GM06990 (cell line): ENCODE results near the gene RNU7-1.

Experiments
- DNase-seq: peaks from one replicate; pipeline ENCODE4 v3.0.0-alpha.2; 2011; ENCODE audit not compliant: insufficient read length; ENCODE audit errors: extremely low read depth
- H3K27me3 ChIP-seq: replicated peaks from 2 replicates; pipeline ENCODE4 v1.6.0; 2011; ENCODE audit warnings: low read length; ENCODE audit not compliant: control insufficient read depth, insufficient read depth
- H3K36me3 ChIP-seq: 2 replicates; pipeline ENCODE4 v1.5.1; 2011; ENCODE audit warnings: low read length; ENCODE audit not compliant: control insufficient read depth, insufficient read depth
- H3K4me3 ChIP-seq: replicated peaks from 2 replicates; pipeline ENCODE4 v1.5.1; 2011; ENCODE audit warnings: low read depth, mild to moderate bottlenecking, control low read depth, low read length
- TF ChIP-seq, protein P1 (sequence below): IDR thresholded peaks from 2 replicates; pipeline ENCODE4 v1.5.1; 2011; ENCODE audit warnings: low read length, control low read depth, mild to moderate bottlenecking, inconsistent platforms; ENCODE audit not compliant: insufficient read depth, poor library complexity, severe bottlenecking

RNU7-1 gene

DNA sequence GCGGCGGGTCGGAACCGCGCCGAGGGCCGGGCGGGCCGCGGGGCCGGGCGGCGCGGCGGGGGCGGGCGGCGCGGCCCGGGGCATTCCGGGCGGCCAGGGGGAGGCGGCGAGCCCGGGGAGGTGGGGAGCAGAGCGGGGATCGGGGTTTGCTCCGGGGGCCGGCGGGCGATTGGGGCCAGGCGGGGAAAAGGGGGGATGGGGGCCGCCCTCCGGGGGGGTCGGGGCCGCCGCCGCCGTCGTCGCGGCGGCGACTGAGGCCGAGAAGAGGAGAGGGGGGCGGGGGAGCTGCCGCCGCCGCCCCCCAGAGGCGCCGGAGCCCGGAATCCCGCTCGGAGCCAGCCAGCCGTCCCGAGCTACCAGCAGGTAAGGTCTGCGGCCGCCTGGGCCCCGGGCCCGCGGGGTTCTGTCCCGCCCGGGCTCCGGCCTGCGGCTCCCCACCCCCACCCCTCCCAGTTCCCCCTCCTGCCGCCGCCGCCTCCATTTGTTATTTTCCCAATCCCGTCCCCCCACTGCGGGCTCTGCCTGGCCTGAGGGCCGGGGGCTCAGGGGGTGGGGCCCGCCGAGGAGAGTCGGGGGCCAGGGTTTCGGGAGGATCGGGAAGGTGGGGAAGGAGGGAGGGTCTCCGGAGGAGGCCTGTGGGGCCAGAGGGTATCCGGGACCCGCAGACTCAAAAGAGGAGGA lies 15.5 kb upstream of the RNU7-1 start:
- no peaks in the 10 kb centered on the region for H3K27me3 ChIP-seq
- no peaks in the 10 kb centered on the region; the same call in 1 of the 2 replicates for H3K36me3 ChIP-seq
- TF ChIP-seq, protein P1, sequence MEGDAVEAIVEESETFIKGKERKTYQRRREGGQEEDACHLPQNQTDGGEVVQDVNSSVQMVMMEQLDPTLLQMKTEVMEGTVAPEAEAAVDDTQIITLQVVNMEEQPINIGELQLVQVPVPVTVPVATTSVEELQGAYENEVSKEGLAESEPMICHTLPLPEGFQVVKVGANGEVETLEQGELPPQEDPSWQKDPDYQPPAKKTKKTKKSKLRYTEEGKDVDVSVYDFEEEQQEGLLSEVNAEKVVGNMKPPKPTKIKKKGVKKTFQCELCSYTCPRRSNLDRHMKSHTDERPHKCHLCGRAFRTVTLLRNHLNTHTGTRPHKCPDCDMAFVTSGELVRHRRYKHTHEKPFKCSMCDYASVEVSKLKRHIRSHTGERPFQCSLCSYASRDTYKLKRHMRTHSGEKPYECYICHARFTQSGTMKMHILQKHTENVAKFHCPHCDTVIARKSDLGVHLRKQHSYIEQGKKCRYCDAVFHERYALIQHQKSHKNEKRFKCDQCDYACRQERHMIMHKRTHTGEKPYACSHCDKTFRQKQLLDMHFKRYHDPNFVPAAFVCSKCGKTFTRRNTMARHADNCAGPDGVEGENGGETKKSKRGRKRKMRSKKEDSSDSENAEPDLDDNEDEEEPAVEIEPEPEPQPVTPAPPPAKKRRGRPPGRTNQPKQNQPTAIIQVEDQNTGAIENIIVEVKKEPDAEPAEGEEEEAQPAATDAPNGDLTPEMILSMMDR: no peak
- no peak for DNase-seq
- H3K4me3 ChIP-seq: peak overlapping the region; percentile 89

DNA sequence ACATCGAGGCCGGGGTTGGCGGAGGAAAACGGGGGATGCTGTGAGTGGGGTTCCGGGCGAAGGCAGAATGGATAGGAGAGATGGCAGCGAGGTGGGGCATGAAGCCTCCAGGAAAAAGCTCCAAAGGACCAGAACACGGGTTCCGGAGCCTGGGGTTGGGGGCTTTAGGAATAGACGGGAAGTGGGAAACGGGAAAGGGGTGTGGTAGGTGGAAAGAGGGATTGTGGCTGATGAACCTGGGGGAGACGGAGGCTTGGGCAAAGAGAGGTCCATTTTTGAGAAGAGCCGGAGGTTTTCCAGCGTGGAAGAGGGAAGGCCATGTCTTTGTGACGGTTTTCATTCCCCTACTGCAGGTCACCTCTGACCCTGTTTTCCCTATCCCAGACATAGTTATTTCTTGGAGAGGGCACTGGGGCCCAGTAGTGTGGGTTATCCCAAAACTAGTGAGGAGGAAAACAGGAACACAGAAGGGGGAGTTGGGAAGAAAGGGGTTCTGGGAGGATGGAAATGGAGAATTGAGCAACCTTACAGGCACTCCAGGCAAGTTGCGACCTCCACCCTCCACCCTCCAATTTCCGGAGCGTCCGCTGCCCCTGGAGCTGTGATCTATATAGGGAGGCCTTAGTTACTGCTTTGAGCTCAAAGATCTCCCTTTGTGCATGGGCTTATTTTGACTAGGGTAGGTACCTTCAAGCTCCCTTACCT lies 14.8 kb upstream of the RNU7-1 start:
- DNase-seq: no peak
- no peaks in the 10 kb centered on the region for H3K27me3 ChIP-seq
- TF ChIP-seq, protein P1: no peak
- H3K36me3 ChIP-seq: no peaks in the 10 kb centered on the region; the same call in none of the 2 replicates
- H3K4me3 ChIP-seq: peak overlapping the region; percentile 89

DNA sequence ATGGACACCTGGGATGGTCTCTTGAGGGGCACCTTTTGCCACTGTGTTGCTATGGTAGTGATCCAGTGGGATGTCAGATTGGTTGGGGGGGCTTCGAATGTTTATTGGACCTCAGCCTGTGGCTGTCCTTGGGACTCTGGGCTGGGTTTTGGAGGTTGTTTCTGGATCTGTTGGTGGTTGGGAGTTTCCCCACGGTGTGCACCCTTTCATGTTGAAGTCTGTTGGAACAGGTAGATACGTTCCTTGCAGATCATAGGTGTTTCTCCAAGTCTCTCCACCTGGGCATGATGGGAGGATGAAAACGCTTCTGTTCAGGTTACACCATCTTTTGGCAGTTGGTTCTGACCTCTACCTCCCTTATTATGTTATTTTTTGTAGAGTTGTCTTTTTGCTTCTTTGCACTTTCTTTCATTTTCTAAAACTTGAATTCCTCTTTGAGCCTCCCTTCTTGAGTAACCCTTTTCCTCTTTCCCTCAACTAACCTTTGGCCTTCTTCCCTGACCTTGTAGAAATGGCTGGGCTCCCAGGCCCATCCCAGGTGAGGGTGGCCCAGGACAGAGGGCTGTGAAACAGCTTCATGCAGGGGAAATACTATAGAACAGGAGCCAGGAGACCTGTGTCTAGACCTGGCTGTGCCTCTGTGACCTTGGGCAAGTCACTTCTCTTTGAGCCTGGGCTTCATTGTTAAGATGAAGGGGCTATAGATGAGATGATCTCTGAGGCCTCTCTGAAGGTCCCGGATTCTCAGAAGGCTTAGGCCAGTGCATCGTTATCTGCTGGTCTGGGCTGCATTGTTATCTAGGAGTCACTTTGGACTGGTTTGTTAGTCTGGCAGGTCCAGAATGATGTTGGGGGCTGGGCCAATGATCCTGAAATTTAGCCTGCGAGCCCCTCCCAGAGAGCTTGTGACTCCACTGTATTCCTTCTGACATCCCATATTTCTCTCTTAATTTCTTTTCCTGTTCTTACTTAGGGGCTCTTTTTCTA lies 13.9 kb upstream of the RNU7-1 start:
- no peak for DNase-seq
- TF ChIP-seq, protein P1: no peak
- peaks cover 5% of the 10 kb centered on the region for H3K36me3 ChIP-seq
- no peaks in the 10 kb centered on the region for H3K27me3 ChIP-seq
- H3K4me3 ChIP-seq: peak overlapping the region; percentile 89; the same call in 1 of the 2 replicates

DNA sequence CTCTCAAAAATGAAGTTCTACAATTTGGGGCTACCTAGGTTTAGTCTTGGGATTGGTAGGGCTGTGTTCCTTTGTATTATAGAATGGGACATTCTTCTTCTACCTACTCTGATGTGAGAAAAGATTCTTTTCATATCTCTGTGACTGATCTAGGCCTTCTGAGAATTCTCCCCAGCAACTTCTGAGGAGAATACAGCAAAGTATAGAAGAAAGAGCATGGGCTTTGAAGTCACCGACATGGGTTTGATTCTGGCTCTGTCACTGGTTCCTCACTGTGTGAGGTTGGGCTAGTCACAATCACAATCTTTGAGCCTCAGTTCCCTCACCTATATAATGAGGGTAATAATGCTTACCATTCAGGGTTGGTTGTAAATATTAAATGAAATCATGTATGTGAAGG lies 10.8 kb upstream of the RNU7-1 start:
- TF ChIP-seq, protein P1: no peak
- H3K4me3 ChIP-seq: no peak overlapping the region
- H3K36me3 ChIP-seq: peaks cover 14% of the 10 kb centered on the region
- no peak for DNase-seq
- no peaks in the 10 kb centered on the region for H3K27me3 ChIP-seq

DNA sequence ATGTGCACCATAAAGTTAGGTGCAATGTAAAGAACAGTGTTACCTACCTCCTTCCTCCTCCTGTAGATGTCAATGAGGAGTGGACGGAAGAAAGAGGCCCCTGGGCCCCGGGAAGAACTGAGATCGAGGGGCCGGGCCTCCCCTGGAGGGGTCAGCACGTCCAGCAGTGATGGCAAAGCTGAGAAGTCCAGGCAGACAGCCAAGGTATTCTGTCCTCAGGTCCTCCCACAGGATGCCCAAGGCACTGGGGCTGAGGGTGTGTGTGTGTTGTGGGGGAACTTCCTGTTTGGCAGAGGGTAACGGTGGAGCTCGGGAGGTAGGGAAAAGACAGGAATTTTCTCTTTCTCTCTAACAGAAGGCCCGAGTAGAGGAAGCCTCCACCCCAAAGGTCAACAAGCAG lies 9.5 kb upstream of the RNU7-1 start:
- H3K27me3 ChIP-seq: no peaks in the 10 kb centered on the region
- no peak for DNase-seq
- H3K36me3 ChIP-seq: peaks cover 14% of the 10 kb centered on the region
- H3K4me3 ChIP-seq: no peak overlapping the region
- TF ChIP-seq, protein P1: no peak
